Breast epithelium (tissue), 4 donors: Measurements from ENCODE around the gene ASXL1. TPM values are rescaled to one million over a fixed set of nuclear protein-coding genes. Genes with fewer than 3 reads are reported as not detected.

Source experiments
- DNase-seq, 2 donors: peaks; one replicate each; pipeline ENCODE4 v3.0.0-alpha.2; 2019; ENCODE audit warnings: low spot score in 2 of 2
- H3K27ac ChIP-seq, 2 donors: fragments of 200-600 bp; sonication (generic) in 1 of 2; one replicate each; pipeline ENCODE4 v1.5.1; 2016 to 2019; ENCODE audit warnings: mild to moderate bottlenecking in 1 of 2
- H3K27me3 ChIP-seq, 2 donors: fragments of 200-600 bp; sonication (generic) in 1 of 2; one replicate each; pipeline versions ENCODE4 v1.5.1 to v1.6.0; 2017 to 2019; ENCODE audit warnings: control low read depth in 1 of 2, mild to moderate bottlenecking in 1 of 2
- H3K36me3 ChIP-seq: fragments of 200-600 bp; one replicate; pipeline ENCODE4 v1.5.1; 2019
- H3K4me1 ChIP-seq, 2 donors: fragments of 200-600 bp; sonication (generic); one replicate each; pipeline ENCODE4 v1.5.1; 2016 to 2019; ENCODE audit warnings: control low read depth in 1 of 2
- H3K4me3 ChIP-seq, 3 donors: fragments of 200-600 bp; sonication (generic); 1 replicate in 2 of 3; 2 replicates in 1 of 3; pipeline ENCODE4 v1.5.1; 2016 to 2019; ENCODE audit warnings: mild to moderate bottlenecking in 3 of 3, moderate library complexity in 2 of 3
- H3K9me3 ChIP-seq, 2 donors: fragments of 200-600 bp; sonication (generic) in 1 of 2; one replicate each; pipeline ENCODE4 v1.5.1; 2016 to 2019; ENCODE audit warnings: control low read depth in 1 of 2
- CTCF ChIP-seq, 3 donors: fragments of 450-650 bp; IDR thresholded peaks; one replicate each; pipeline ENCODE4 v1.5.1; 2016 to 2017; ENCODE audit warnings: antibody characterized with exemption in 3 of 3, mild to moderate bottlenecking in 3 of 3, moderate library complexity in 3 of 3
- POLR2A ChIP-seq: fragments of 450-650 bp; IDR thresholded peaks from one replicate; pipeline ENCODE4 v1.6.1; 2016; ENCODE audit warnings: antibody characterized with exemption, mild to moderate bottlenecking, moderate library complexity
- POLR2AphosphoS5 ChIP-seq, 3 donors: sonication (generic); formaldehyde crosslinking; IDR thresholded peaks; one replicate each; pipeline ENCODE4 v1.6.1; 2017; ENCODE audit warnings: antibody characterized with exemption in 3 of 3
- intact Hi-C: fragments of 100-400 bp; cut with DNase I; formaldehyde crosslinking; loops from one replicate; pipeline ENCODE4 v1.15.1; 2023; ENCODE audit warnings: low total_unique reads
- total RNA-seq, 3 donors: library from RNA; depleted of rRNA; stranded (reverse); fragments of >200 nt; gene quantifications; one replicate each; pipeline ENCODE4 v1.1.0, GENCODE V29; 2016

ASXL1 gene
- total RNA-seq, 3 donors from 2014 or later, result 73.3 to 102 (median 97.3) TPM

- no peaks in the 10 kb centered on the region for H3K27me3 ChIP-seq
Measured at GRCh38 chr20:32451340-32451681, 93.2 kb downstream of the ASXL1 start.

DNA sequence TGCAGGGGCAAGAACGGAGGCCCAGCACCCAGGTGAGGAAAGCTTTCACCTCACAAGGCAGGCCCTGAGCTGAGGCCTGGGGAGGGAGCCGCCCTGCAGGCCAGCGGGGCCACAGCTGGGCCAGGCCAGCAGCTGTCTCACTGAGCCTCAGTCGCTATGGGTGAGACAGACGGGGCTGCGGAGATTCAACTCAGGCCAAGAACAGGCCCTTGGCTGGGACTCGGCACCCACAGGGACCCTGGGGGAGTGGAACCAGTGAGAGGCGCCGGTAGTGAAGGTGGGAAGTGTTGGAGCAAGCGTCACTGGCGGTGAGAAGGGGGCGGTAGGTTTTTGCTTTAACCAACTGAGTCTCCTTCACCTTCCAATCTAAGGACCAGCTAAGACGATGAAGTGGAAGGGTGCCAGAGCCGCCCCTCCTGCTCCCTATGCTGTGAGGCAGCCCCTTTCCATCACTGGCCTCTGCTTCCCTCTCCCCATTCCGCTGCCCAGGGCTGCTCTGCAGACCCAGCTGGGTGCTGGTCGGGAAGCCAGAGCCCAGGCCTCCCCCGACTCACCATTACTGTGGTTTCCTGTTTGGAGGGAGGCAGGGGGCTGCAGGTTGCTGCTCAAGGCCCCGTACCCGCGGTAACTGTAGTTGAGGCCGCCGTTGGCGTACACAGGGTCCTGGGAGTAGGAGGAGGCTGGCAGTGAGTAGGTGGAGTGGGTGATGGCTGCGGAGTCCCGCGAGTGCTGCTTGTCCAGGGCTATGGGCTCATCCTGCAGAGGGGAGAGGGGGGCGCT lies 93.7 kb downstream of the ASXL1 start:
- no peak overlapping the region for H3K4me3 ChIP-seq
- intact Hi-C loops, result no loop called here
- peak in 1 of 2 donors; percentile 41 for DNase-seq
- TF ChIP-seq CTCF (IDR thresholded peaks at IDR 0.05) (no peak), POLR2AphosphoS5 (IDR thresholded peaks at IDR 0.05) (no peak)
- H3K27ac ChIP-seq, result no peak overlapping the region
- peaks cover 2 to 6% of the 10 kb centered on the region in 2 donors for H3K4me1 ChIP-seq
- peaks cover 9% of the 10 kb centered on the region for H3K36me3 ChIP-seq
- H3K27me3 ChIP-seq, result no peaks in the 10 kb centered on the region
- H3K9me3 ChIP-seq, result no peaks in the 10 kb centered on the region

More at GRCh38 chr20:32451340-32451681, 93.2 kb downstream of the ASXL1 start:
- no peak for TF ChIP-seq POLR2A
- TF ChIP-seq POLR2AphosphoS5 (IDR thresholded peaks at IDR 0.05), result no peak
- TF ChIP-seq CTCF (IDR thresholded peaks at IDR 0.05), result no peak
- peaks cover 0 to 11% of the 10 kb centered on the region in 2 donors for H3K4me1 ChIP-seq
- H3K4me3 ChIP-seq, result no peak overlapping the region
- peaks cover 9% of the 10 kb centered on the region for H3K36me3 ChIP-seq
- H3K27ac ChIP-seq, result peak overlapping the region in 1 of 2 donors; percentile 36
- no peak for DNase-seq
- intact Hi-C loops, result no loop called here
- no peaks in the 10 kb centered on the region for H3K9me3 ChIP-seq

DNA sequence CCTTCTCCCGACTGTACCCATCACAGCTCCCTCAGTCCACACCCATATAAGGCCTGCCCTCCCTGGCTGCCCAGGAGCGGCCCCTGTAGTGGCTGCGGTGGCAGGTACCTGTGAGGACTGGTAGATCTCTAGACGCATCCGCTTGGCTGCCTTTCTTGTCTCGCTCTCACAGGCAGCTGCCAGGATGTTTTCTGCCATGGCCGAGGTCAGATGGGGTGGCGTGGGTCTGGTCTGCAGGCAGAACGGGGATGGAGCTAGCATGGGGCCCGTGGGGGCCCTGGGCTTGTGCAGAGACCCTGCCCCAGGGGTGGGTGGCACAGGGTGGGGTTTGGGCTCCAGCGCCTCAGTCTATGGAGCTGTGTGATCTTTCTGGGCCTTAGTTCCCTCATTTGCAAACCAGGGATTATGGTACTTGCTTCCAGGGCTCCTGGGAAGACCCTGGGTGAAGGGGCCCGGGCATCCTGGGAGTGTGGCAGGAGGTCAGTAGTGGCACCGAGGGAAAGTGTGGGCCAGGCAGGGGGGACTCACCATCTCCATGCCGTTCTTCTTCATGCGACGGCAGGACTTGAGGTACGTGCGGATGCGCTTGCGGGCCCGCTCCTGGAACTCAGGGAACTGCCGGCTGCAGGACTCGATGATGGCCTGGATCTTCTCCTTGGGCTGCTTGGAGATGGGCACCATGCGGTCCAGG lies 94.8 kb downstream of the ASXL1 start:
- Histone ChIP-seq H3K27ac (no peak overlapping the region), H3K4me3 (no peak overlapping the region), H3K27me3 (no peaks in the 10 kb centered on the region), H3K9me3 (no peaks in the 10 kb centered on the region), H3K36me3 (peaks cover 9% of the 10 kb centered on the region), H3K4me1 (peaks cover 7 to 10% of the 10 kb centered on the region in 2 donors)
- no peak for DNase-seq
- intact Hi-C loops, result no loop called here
- TF ChIP-seq POLR2A (no peak), POLR2AphosphoS5 (IDR thresholded peaks at IDR 0.05) (no peak), CTCF (IDR thresholded peaks at IDR 0.05) (no peak)

DNA sequence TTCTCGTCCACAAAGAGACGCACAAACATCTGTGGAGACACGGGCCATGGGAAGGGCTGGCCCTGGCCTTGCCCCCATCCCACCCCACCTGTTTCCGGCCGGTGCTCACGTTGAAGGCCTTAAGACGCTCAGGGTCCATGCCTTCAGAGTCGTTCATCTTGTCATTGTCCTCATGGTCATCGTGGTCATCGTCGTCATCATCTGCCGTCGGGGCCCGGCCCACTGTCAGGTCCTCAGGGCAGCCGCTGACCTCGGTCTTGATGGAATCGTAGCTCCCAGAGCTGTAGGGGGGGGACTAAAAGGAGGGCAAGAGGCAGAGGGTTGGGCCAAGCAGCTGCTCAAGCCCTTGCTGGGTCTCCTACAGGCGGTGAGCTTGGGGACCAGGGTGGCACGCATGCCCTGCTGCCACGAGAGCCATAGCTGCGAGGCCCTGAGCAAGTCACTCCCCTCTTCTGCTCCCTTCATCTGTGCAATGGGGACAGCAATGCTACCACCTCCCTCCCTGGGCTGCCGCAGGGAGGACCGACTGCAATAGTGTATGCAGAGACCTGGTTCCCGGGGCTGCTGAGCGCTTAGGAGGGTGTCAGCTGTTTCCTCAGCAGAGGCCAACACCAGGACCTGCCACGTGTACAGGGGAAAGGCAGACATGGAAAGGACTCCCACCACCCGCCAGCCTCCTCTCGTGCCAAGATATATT lies 95.5 kb downstream of the ASXL1 start:
- H3K27me3 ChIP-seq, result no peaks in the 10 kb centered on the region
- H3K4me3 ChIP-seq, result no peak overlapping the region
- H3K9me3 ChIP-seq, result no peaks in the 10 kb centered on the region
- no peak overlapping the region for H3K27ac ChIP-seq
- DNase-seq, result no peak
- TF ChIP-seq POLR2A (no peak), CTCF (IDR thresholded peaks at IDR 0.05) (no peak), POLR2AphosphoS5 (IDR thresholded peaks at IDR 0.05) (no peak)
- intact Hi-C loops, result loop anchor here (1.0 kb wide), 1 partner anchor 41 kb away; no protein-coding TSS in a partner anchor
- peaks cover 9% of the 10 kb centered on the region for H3K36me3 ChIP-seq
- peaks cover 7% of the 10 kb centered on the region in 2 donors for H3K4me1 ChIP-seq
